ENCODE measurements around the gene ETNPPL.

Gene ETNPPL

GRCh38 chr4:108693819-108694218 is 69.0 kb downstream of the ETNPPL start:
- no peak for DNase-seq

GRCh38 chr4:108693211-108693610 is 69.6 kb downstream of the ETNPPL start:
- DNase-seq = no peak

Measured in right forelimb (tissue), 1 donor.